H1 (cell line): ENCODE results near the gene RHBDD1. TPM values are rescaled to one million over a fixed set of nuclear protein-coding genes. Genes with fewer than 3 reads are reported as not detected.

Experiments used
- CTCF ChIA-PET: fragments of 300-600 bp; sonication (Branson Sonifier 250); formaldehyde crosslinking; loops from one replicate; lab custom pipeline; 2021; ENCODE audit not compliant: partially characterized antibody; lab: Charles Lee
- POLR2A ChIA-PET: fragments of 300-600 bp; sonication (Branson Sonifier 250); formaldehyde crosslinking; loops from one replicate; lab custom pipeline; 2021; ENCODE audit warnings: inconsistent platforms; ENCODE audit not compliant: partially characterized antibody; lab: Charles Lee
- DNase-seq, 2 experiments: peaks; one replicate each; pipeline versions ENCODE4 v3.0.0 to v3.0.0-alpha.2; 2010 to 2022; ENCODE audit warnings: low spot score in 2 of 2, low read depth in 1 of 2, mixed read lengths in 1 of 2
- FAIRE-seq: peaks from 2 replicates; lab custom pipeline; 2011; peaks lifted over from hg19 to GRCh38; lab: Jason Lieb, UNC
- H2AFZ ChIP-seq: 2 replicates; pipeline ENCODE4 v1.8.1; 2012; ENCODE audit warnings: low read length, inconsistent platforms
- H2AK5ac ChIP-seq: 2 replicates; pipeline ENCODE4 v1.6.1; 2013; ENCODE audit warnings: low read depth, low read length
- H2BK120ac ChIP-seq: replicated peaks from 2 replicates; pipeline ENCODE3; 2013; ENCODE audit warnings: low read depth, low read length, inconsistent platforms
- H2BK12ac ChIP-seq: 2 replicates; pipeline ENCODE4 v1.6.1; 2013; ENCODE audit warnings: low read depth, low read length
- H2BK15ac ChIP-seq: 2 replicates; pipeline ENCODE4 v1.6.1; 2013; ENCODE audit warnings: low read length
- H2BK20ac ChIP-seq: 2 replicates; pipeline ENCODE4 v1.6.1; 2013; ENCODE audit warnings: low read length
- H2BK5ac ChIP-seq: 2 replicates; pipeline ENCODE4 v1.6.1; 2013; ENCODE audit warnings: low read depth, low read length
- H3K14ac ChIP-seq: 2 replicates; pipeline ENCODE4 v1.6.1; 2013; ENCODE audit warnings: inconsistent platforms; ENCODE audit not compliant: insufficient read length
- H3K18ac ChIP-seq: 2 replicates; pipeline ENCODE4 v1.6.1; 2013; ENCODE audit warnings: low read length; ENCODE audit errors: extremely low read depth
- H3K23ac ChIP-seq: 2 replicates; pipeline ENCODE4 v1.6.1; 2013; ENCODE audit warnings: inconsistent platforms; ENCODE audit not compliant: insufficient read length
- H3K23me2 ChIP-seq: 2 replicates; pipeline ENCODE4 v1.6.1; 2013; ENCODE audit warnings: low read depth, low read length
- H3K27ac ChIP-seq: 2 replicates; pipeline ENCODE4 v1.6.1; 2011; ENCODE audit warnings: low read depth, low read length, inconsistent platforms
- H3K27me3 ChIP-seq, 4 experiments: replicated peaks in 1 of 4; 1 replicate in 1 of 4; 2 replicates in 3 of 4; pipeline versions ENCODE4 v1.6.1 to v1.8.1; 2011 to 2013; ENCODE audit warnings: low read length in 3 of 4, mild to moderate bottlenecking in 3 of 4, inconsistent platforms in 2 of 4, mixed read lengths in 2 of 4, moderate library complexity in 1 of 4; ENCODE audit not compliant: control insufficient read depth in 3 of 4, insufficient read depth in 3 of 4; ENCODE audit errors: extremely low read depth in 1 of 4
- H3K36me3 ChIP-seq, 4 experiments: 2 replicates each; pipeline versions ENCODE4 v1.6.1 to v1.8.1; 2011 to 2013; ENCODE audit warnings: mild to moderate bottlenecking in 4 of 4, low read length in 3 of 4, moderate library complexity in 2 of 4, control low read depth in 1 of 4, inconsistent platforms in 1 of 4; ENCODE audit not compliant: insufficient read depth in 4 of 4, control insufficient read depth in 2 of 4
- H3K4ac ChIP-seq: replicated peaks from 2 replicates; pipeline ENCODE3; 2013; ENCODE audit warnings: low read length, low read depth, mixed read lengths, inconsistent platforms; ENCODE audit not compliant: insufficient read length
- H3K4me1 ChIP-seq, 4 experiments: replicated peaks in 1 of 4; 1 replicate in 1 of 4; 2 replicates in 3 of 4; pipeline versions ENCODE4 v1.6.1 to v1.8.1; 2011 to 2013; ENCODE audit warnings: low read length in 3 of 4, inconsistent platforms in 2 of 4, mixed read lengths in 1 of 4; ENCODE audit not compliant: insufficient read depth in 4 of 4, control insufficient read depth in 3 of 4
- H3K4me2 ChIP-seq, 2 experiments: 2 replicates each; pipeline versions ENCODE4 v1.6.1 to v1.8.1; 2011 to 2013; ENCODE audit warnings: low read depth in 2 of 2, low read length in 2 of 2, control low read depth in 1 of 2, inconsistent platforms in 1 of 2, mild to moderate bottlenecking in 1 of 2; ENCODE audit not compliant: insufficient read depth in 1 of 2
- H3K4me3 ChIP-seq, 4 experiments: fragments of 200-600, 300-600 bp in 1 of 4; sonication (generic), shearing (Covaris generic), sonication (Bioruptor Twin) in 1 of 4; 2 replicates each; pipeline versions ENCODE4 v1.5.1 to v1.8.1; 2011 to 2016; ENCODE audit warnings: low read length in 4 of 4, low read depth in 3 of 4, control low read depth in 2 of 4, inconsistent platforms in 2 of 4, mild to moderate bottlenecking in 2 of 4, mixed read lengths in 1 of 4, moderate library complexity in 1 of 4; ENCODE audit not compliant: insufficient read depth in 2 of 4; ENCODE audit errors: extremely low read depth in 1 of 4
- H3K56ac ChIP-seq: replicated peaks from 2 replicates; pipeline ENCODE3; 2013; ENCODE audit warnings: low read depth, mild to moderate bottlenecking, mixed read lengths, low read length, inconsistent platforms; ENCODE audit not compliant: insufficient read length
- H3K79me1 ChIP-seq: 2 replicates; pipeline ENCODE4 v1.6.1; 2013; ENCODE audit warnings: low read depth, low read length, control low read depth
- H3K79me2 ChIP-seq, 2 experiments: 2 replicates each; pipeline versions ENCODE4 v1.6.1 to v1.8.1; 2012 to 2013; ENCODE audit warnings: low read length in 2 of 2, mild to moderate bottlenecking in 2 of 2, inconsistent platforms in 1 of 2; ENCODE audit not compliant: insufficient read depth in 2 of 2, control insufficient read depth in 1 of 2
- H3K9ac ChIP-seq, 4 experiments: replicated peaks in 1 of 4; 1 replicate in 1 of 4; 2 replicates in 3 of 4; pipeline versions ENCODE4 v1.6.1 to v1.8.1; 2011 to 2013; ENCODE audit warnings: low read depth in 3 of 4, low read length in 3 of 4, control low read depth in 2 of 4, mild to moderate bottlenecking in 2 of 4, moderate library complexity in 2 of 4, inconsistent platforms in 1 of 4; ENCODE audit errors: extremely low read depth in 1 of 4
- H3K9me3 ChIP-seq, 2 experiments: 2 replicates each; pipeline versions ENCODE4 v1.6.1 to v1.8.1; 2012 to 2013; ENCODE audit warnings: mild to moderate bottlenecking in 2 of 2, moderate library complexity in 2 of 2, control low read depth in 1 of 2, inconsistent platforms in 1 of 2, low read depth in 1 of 2, low read length in 1 of 2, mixed read lengths in 1 of 2; ENCODE audit not compliant: insufficient read depth in 2 of 2
- H4K20me1 ChIP-seq, 2 experiments: replicated peaks in 1 of 2; 2 replicates each; pipeline versions ENCODE3 to v1.8.1; 2011 to 2013; ENCODE audit warnings: inconsistent platforms in 2 of 2, low read length in 2 of 2, mild to moderate bottlenecking in 1 of 2; ENCODE audit not compliant: insufficient read depth in 2 of 2, control insufficient read depth in 1 of 2
- H4K5ac ChIP-seq: 2 replicates; pipeline ENCODE4 v1.6.1; 2013; ENCODE audit warnings: low read length, low read depth, mixed read lengths, inconsistent platforms; ENCODE audit not compliant: insufficient read length
- H4K8ac ChIP-seq: 2 replicates; pipeline ENCODE4 v1.8.0; 2013; ENCODE audit warnings: mild to moderate bottlenecking, moderate library complexity, low read length, inconsistent platforms; ENCODE audit not compliant: insufficient read depth; ENCODE audit errors: extremely low read depth
- H4K91ac ChIP-seq: replicated peaks from 2 replicates; pipeline ENCODE3; 2013; ENCODE audit warnings: low read length, mixed read lengths, inconsistent platforms; ENCODE audit not compliant: insufficient read length
- ATF3 ChIP-seq: IDR thresholded peaks from 2 replicates; pipeline ENCODE4 v1.6.1; 2011; ENCODE audit warnings: low read depth, mild to moderate bottlenecking, low read length; ENCODE audit not compliant: insufficient read depth
- WGBS, 2 experiments: shearing (Covaris generic) in 1 of 2; methylation state at CpG; one replicate each; pipeline versions ENCODE4 v1.1.6 to v1.1.7; 2013 to 2015; ENCODE audit warnings: low lambda C conversion rate in 2 of 2, mixed read lengths in 2 of 2, inconsistent platforms in 1 of 2, low coverage in 1 of 2, missing lambda C conversion rate in 1 of 2; ENCODE audit not compliant: insufficient replicate concordance in 2 of 2, insufficient coverage in 1 of 2, insufficient read length in 1 of 2; ENCODE audit errors: extremely low coverage in 1 of 2, missing lambda C conversion rate in 1 of 2; 5-methylcytosine and 5-hydroxymethylcytosine counted together
- polyA plus RNA-seq, 7 experiments: library from polyadenylated mRNA; depleted of rRNA in 3 of 7; stranded (reverse) in 5 of 7; unstranded in 2 of 7; fragments of >200 nt in 5 of 7; fragments of 200-250 nt in 2 of 7; gene quantifications; 1 replicate in 5 of 7; 2 replicates in 1 of 7; 4 replicates in 1 of 7; pipeline versions ENCODE4 v1.2.1 to v1.2.3, GENCODE V29; 2011 to 2013; ENCODE audit warnings: missing spikeins in 2 of 7, mixed read lengths in 2 of 7
- total RNA-seq: library from RNA; stranded (reverse); fragmentation: NEBNext Ultra II Directional; extraction: Animal tissue kit (Norgen Biotek cat#: 25700); gene quantifications from 2 replicates; pipeline ENCODE4 v1.2.1, GENCODE V29; 2021

RHBDD1 gene
- total and polyA plus RNA-seq, 2 of the 8 experiments (the other 6 are each of a cell fraction or from before 2014, with no cell fraction given) = 10.5 to 23.1 TPM

GRCh38 chr2:227031379-227031778 lies 195.5 kb downstream of the RHBDD1 start:
- no peaks in the 10 kb centered on the region for H3K36me3 ChIP-seq
- FAIRE-seq (no peak), DNase-seq (no peak)
- no peak overlapping the region for H3K27ac ChIP-seq
- H2BK15ac ChIP-seq = no peak overlapping the region
- H2BK5ac ChIP-seq = no peak overlapping the region
- H4K20me1 ChIP-seq = no peaks in the 10 kb centered on the region
- no peak overlapping the region for H2AK5ac ChIP-seq
- H3K18ac ChIP-seq = no peak overlapping the region
- no peaks in the 10 kb centered on the region for H3K79me1 ChIP-seq
- H3K14ac ChIP-seq = no peak overlapping the region
- WGBS, 2 experiments = 94% methylated on average over 3 of the region's 3 CpGs; no CpG with 5 or more reads in 1 of the 2 experiments
- CTCF ChIA-PET = interaction anchor here (1.2 to 5.8 kb wide), 3 partner anchors 9 to 1364 kb away, joined by 4 to 53 read pairs (median 5); no protein-coding TSS in a partner anchor
- no peak overlapping the region for H2AFZ ChIP-seq
- no peaks in the 10 kb centered on the region for H3K9me3 ChIP-seq
- no peak overlapping the region for H3K4me3 ChIP-seq
- no peak for TF ChIP-seq ATF3
- TF ChIP-seq, all 59 proteins: peak for 0
- H4K5ac ChIP-seq = no peak overlapping the region
- H3K9ac ChIP-seq = no peak overlapping the region
- no peak overlapping the region for H3K4ac ChIP-seq
- POLR2A ChIA-PET = no interaction called here
- H2BK20ac ChIP-seq = no peak overlapping the region
- H2BK12ac ChIP-seq = no peak overlapping the region
- no peak overlapping the region; the same call in 1 of the 2 replicates for H4K8ac ChIP-seq
- H3K79me2 ChIP-seq = no peaks in the 10 kb centered on the region
- no peaks in the 10 kb centered on the region for H3K4me1 ChIP-seq
- H3K27me3 ChIP-seq = no peaks in the 10 kb centered on the region
- H2BK120ac ChIP-seq = no peak overlapping the region
- H3K4me2 ChIP-seq = no peak overlapping the region
- peaks cover 2% of the 10 kb centered on the region; the same call in 1 of the 2 replicates for H3K23me2 ChIP-seq
- no peak overlapping the region for H3K23ac ChIP-seq
- H3K56ac ChIP-seq = no peak overlapping the region
- H4K91ac ChIP-seq = no peak overlapping the region
